Muscle layer of duodenum (tissue), 2 donors: ENCODE results near the gene CNGA3.

Source experiments
- H3K27ac ChIP-seq: one replicate; pipeline ENCODE4 v1.7.0; 2013; ENCODE audit warnings: mild to moderate bottlenecking, low read length
- H3K27me3 ChIP-seq: one replicate; pipeline ENCODE4 v1.7.0; 2013; ENCODE audit warnings: low read depth, mild to moderate bottlenecking, control low read depth, low read length
- H3K36me3 ChIP-seq, 2 donors: one replicate each; pipeline ENCODE4 v1.7.0; 2013; ENCODE audit warnings: low read length in 2 of 2, control low read depth in 1 of 2, mild to moderate bottlenecking in 1 of 2; ENCODE audit not compliant: insufficient read depth in 2 of 2, control insufficient read depth in 1 of 2
- H3K4me1 ChIP-seq, 2 donors: one replicate each; pipeline ENCODE4 v1.7.0; 2013; ENCODE audit warnings: low read length in 2 of 2, mild to moderate bottlenecking in 2 of 2, control low read depth in 1 of 2, moderate library complexity in 1 of 2; ENCODE audit not compliant: insufficient read depth in 2 of 2, control insufficient read depth in 1 of 2
- H3K4me3 ChIP-seq, 2 donors: one replicate each; pipeline ENCODE4 v1.7.0; 2013; ENCODE audit warnings: low read length in 2 of 2, low read depth in 1 of 2, mild to moderate bottlenecking in 1 of 2
- H3K9me3 ChIP-seq, 2 donors: one replicate each; pipeline ENCODE4 v1.7.0; 2013; ENCODE audit warnings: low read length in 2 of 2, control low read depth in 1 of 2, mild to moderate bottlenecking in 1 of 2; ENCODE audit not compliant: control insufficient read depth in 1 of 2
- donor health status: healthy.

CNGA3 gene

DNA sequence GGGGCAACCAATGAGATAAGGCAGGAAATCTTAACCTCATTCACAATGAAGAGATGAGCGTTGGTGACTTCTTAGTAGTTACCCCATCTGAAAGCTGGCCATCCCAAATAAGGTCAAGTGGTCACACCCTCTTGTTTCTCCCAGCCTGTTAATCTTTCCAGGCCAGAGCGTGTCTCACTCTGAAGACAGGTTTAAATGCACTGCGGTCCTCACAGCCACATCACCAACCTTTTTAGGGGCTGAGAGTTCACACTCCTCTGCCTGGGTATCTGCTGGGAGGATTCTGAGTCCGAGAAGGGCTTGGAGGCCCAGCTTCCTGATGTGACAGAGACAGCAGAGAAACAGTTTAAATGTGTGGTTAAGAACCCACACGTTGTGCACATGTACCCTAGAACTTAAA, 13.3 kb upstream of the CNGA3 start:
- Histone ChIP-seq H3K4me1 (peaks cover 0 to 9% of the 10 kb centered on the region in 2 donors), H3K36me3 (no peaks in the 10 kb centered on the region), H3K27me3 (no peaks in the 10 kb centered on the region), H3K27ac (no peak overlapping the region), H3K9me3 (no peaks in the 10 kb centered on the region), H3K4me3 (no peak overlapping the region)

DNA sequence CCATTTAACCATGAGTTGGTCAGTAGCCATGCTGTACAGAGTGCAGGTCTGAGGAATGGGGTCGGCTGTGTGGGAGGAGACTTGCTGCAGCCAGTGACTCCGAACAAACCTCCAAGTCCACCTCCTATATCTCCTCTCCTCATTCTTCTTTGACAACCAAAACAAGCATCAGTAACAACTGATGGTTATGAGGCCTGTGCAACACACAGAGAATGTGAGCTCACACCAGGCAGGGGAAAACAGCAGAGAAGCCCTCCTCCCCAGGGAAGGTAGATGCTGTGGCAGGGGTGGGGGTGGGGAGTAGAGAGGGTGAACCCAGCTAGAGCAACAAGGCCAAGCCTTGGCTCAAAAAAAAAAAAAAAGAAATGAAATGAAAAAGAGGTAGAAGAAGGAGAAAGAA, 12.3 kb upstream of the CNGA3 start:
- no peaks in the 10 kb centered on the region for H3K27me3 ChIP-seq
- peaks cover 0 to 9% of the 10 kb centered on the region in 2 donors for H3K4me1 ChIP-seq
- no peak overlapping the region for H3K4me3 ChIP-seq
- no peaks in the 10 kb centered on the region for H3K36me3 ChIP-seq
- no peaks in the 10 kb centered on the region for H3K9me3 ChIP-seq
- H3K27ac ChIP-seq = no peak overlapping the region

DNA sequence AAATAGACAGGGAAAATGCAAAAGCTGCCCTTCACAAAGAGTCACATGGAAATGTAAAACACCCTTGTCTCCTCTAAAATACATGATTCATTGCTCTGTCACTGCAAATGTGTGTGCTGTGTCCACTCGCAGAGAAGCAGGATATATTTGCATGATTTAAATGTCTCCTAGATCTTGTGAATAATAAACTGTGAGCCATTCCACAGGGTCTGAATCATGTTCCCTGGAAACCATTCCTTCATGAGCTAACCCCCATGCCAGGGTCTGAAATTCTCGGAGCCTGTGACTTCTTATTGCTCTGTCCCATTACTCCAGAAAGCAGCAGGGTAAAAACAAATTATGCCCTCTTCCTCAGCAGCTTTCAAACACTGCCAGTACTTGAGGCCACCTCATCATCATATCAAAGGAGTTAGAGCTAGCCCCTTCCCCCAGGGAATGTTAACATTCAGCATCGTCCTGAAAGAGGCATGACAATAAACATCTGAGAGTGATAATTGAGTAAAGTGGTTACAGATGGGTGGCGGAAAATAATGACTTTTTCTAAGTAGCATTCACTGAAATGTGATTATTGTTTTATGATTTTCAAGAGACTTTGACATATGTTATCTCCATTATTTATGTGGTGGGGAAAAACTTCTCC, 11.7 kb upstream of the CNGA3 start:
- Histone ChIP-seq H3K27ac (no peak overlapping the region), H3K4me3 (no peak overlapping the region), H3K27me3 (no peaks in the 10 kb centered on the region), H3K4me1 (peaks cover 0 to 9% of the 10 kb centered on the region in 2 donors), H3K36me3 (no peaks in the 10 kb centered on the region), H3K9me3 (no peaks in the 10 kb centered on the region)

DNA sequence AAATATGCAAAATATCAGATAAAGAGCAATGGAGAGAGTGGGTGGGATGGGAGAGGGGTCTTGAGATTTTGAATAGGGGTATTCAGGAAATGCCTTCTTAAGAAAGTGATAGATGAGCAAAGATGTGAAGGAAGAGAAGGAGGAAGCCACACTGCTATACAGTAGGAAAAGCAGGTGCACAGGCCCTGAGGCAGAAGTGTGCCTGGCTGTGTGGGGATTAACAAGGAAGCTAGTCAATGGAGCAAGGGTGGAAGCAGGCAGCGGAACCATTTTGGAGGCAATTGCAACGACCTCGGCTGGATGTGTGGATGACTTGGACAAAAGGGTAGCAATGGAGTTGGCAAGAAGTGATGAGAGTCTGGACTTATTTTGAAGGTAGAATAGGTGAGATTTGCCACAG, 11.0 kb upstream of the CNGA3 start:
- Histone ChIP-seq H3K27me3 (no peaks in the 10 kb centered on the region), H3K4me3 (no peak overlapping the region), H3K4me1 (peaks cover 0 to 9% of the 10 kb centered on the region in 2 donors), H3K9me3 (no peaks in the 10 kb centered on the region), H3K36me3 (no peaks in the 10 kb centered on the region), H3K27ac (no peak overlapping the region)

DNA sequence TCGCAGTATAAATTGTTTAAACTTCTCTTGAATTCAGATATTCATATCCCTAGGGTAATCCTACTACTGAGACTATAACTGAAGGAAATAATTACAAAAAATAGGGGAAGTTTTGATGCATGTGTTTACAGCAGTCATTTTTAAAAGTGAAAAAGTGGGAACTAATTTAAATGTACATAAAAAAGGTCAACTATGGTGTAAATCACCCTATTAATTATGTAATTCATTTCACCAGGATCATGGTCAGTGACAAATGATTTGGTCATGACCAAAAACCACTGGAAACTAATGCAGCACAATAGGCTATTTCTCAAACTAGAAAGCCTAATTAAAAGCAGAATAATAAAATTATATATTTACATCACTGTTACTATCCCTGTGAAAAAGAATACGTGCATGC, 5.0 kb upstream of the CNGA3 start:
- Histone ChIP-seq H3K4me3 (no peak overlapping the region), H3K4me1 (no peaks in the 10 kb centered on the region), H3K36me3 (no peaks in the 10 kb centered on the region), H3K9me3 (no peaks in the 10 kb centered on the region), H3K27ac (no peak overlapping the region), H3K27me3 (peaks cover 5% of the 10 kb centered on the region)

GRCh38 chr2:98343285-98343684, 3.0 kb upstream of the CNGA3 start:
- peaks cover 0 to 11% of the 10 kb centered on the region in 2 donors for H3K4me1 ChIP-seq
- H3K4me3 ChIP-seq = no peak overlapping the region
- no peaks in the 10 kb centered on the region for H3K36me3 ChIP-seq
- no peak overlapping the region for H3K27ac ChIP-seq
- peaks cover 21% of the 10 kb centered on the region for H3K27me3 ChIP-seq
- no peaks in the 10 kb centered on the region for H3K9me3 ChIP-seq

DNA sequence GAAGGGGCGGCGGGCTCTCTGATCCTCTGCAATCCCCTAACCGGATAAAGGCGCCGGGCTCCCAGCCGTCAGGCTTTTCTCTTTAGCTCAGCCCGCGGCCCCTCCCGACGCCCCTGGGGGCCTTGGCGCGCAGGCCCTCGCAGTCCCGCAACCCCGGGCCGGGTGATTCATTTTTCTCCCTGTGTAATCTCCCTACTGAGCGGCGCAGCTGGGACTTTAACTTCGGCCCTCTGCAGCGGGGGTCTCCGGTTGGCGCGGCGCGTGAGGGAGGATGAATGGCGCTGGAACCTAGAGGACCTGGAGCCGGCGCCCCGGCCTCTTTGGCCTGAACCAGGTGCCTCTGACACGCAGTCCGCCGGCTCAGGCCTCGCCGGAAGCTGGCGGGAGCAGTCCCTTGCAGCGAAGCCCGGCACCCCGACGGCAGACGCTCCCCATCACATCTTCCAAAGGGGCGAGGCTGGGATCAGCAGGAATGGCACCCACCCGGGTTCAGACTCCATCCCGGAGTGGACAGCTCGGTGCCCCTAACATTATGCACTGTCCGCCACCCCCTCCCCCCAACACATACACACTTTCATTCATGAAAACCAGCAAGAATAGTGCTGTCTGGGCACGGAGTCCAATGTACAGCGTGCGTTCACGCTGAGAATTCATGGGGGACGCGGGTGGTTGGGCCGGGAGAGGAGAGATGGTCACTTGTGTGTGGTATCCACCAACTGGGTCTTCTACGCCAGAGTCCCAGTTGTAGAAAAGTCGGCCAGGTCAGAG, 1.2 kb downstream of the CNGA3 start:
- Histone ChIP-seq H3K4me3 (peak overlapping the region in 1 of 2 donors; percentile 56), H3K27ac (no peak overlapping the region), H3K9me3 (no peaks in the 10 kb centered on the region), H3K27me3 (peaks cover 34% of the 10 kb centered on the region), H3K4me1 (peaks cover 0 to 11% of the 10 kb centered on the region in 2 donors), H3K36me3 (no peaks in the 10 kb centered on the region)

- Histone ChIP-seq H3K4me3 (peak overlapping the region in 1 of 2 donors; percentile 56), H3K27me3 (peaks cover 34% of the 10 kb centered on the region)
Measured at GRCh38 chr2:98348066-98348561, 1.9 kb downstream of the CNGA3 start.

DNA sequence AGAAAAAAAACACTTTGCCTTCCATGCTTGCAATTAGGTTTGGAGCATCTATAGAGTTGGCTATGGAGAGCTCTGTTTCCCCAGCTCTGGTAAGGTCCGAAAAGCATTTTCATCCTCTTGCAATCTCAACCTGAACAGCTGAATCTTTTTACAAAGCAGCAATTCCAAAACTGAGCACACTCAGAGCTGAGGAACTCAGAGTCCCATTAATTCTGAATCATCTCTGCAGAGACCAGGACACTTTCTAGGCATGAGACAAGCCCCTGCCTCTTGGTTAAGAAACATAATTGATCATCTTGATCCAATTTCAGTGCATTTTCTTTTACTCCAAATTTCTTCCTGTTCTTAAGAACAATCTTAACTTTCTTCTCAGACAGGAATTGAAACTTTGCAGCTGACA, 4.2 kb downstream of the CNGA3 start:
- H3K4me3 ChIP-seq = no peak overlapping the region
- peaks cover 0 to 7% of the 10 kb centered on the region in 2 donors for H3K9me3 ChIP-seq
- peaks cover 34% of the 10 kb centered on the region for H3K27me3 ChIP-seq
- no peaks in the 10 kb centered on the region for H3K36me3 ChIP-seq
- peaks cover 0 to 11% of the 10 kb centered on the region in 2 donors for H3K4me1 ChIP-seq
- H3K27ac ChIP-seq = no peak overlapping the region

More at GRCh38 chr2:98348066-98348561, 1.9 kb downstream of the CNGA3 start:
- H3K4me1 ChIP-seq = peaks cover 0 to 11% of the 10 kb centered on the region in 2 donors
- H3K9me3 ChIP-seq = no peaks in the 10 kb centered on the region
- H3K36me3 ChIP-seq = no peaks in the 10 kb centered on the region
- H3K27ac ChIP-seq = no peak overlapping the region

GRCh38 chr2:98355881-98356280, 9.6 kb downstream of the CNGA3 start:
- Histone ChIP-seq H3K27me3 (no peaks in the 10 kb centered on the region), H3K27ac (no peak overlapping the region), H3K4me3 (no peak overlapping the region), H3K4me1 (no peaks in the 10 kb centered on the region), H3K9me3 (peaks cover 0 to 7% of the 10 kb centered on the region in 2 donors), H3K36me3 (no peaks in the 10 kb centered on the region)

DNA sequence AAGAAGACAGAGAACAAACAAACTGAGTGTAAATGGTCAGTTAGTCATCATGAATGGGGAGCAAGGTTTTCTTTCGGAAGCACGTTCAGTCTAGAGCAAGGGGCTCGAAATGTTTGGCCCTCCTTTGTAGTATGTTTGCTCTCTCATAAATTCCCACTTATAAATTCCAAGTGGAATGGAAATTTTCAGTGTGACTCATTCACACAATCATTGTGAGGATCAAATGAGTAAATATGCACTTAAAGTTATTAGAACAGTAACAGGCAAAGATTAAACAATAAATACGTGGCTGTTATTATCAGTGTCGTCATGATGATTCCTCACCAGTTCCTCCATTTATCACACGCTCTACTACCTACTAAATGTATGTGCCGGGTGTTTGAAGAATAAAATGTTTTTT, 10.5 kb downstream of the CNGA3 start:
- no peak overlapping the region for H3K27ac ChIP-seq
- no peaks in the 10 kb centered on the region for H3K27me3 ChIP-seq
- no peak overlapping the region for H3K4me3 ChIP-seq
- no peaks in the 10 kb centered on the region for H3K36me3 ChIP-seq
- peaks cover 0 to 7% of the 10 kb centered on the region in 2 donors for H3K9me3 ChIP-seq
- H3K4me1 ChIP-seq = no peaks in the 10 kb centered on the region
